GM12891 (cell line): ENCODE results near the gene ZNF850.

Source experiments
- POLR2A ChIP-seq: IDR thresholded peaks from 2 replicates; pipeline ENCODE4 v1.6.1; 2011; ENCODE audit warnings: low read depth, low read length, control low read depth
- POLR2AphosphoS5 ChIP-seq: IDR thresholded peaks from 2 replicates; pipeline ENCODE4 v1.6.1; 2011; ENCODE audit warnings: low read depth, low read length, control low read depth
- POU2F2 ChIP-seq: IDR thresholded peaks from 2 replicates; pipeline ENCODE4 v1.6.1; 2011; ENCODE audit warnings: low read depth, mild to moderate bottlenecking, control low read depth, low read length, moderate library complexity
- SPI1 ChIP-seq: IDR thresholded peaks from 2 replicates; pipeline ENCODE4 v1.6.1; 2011; ENCODE audit warnings: low read depth, low read length, control low read depth
- TAF1 ChIP-seq: IDR thresholded peaks from 2 replicates; pipeline ENCODE4 v1.6.1; 2011; ENCODE audit warnings: low read depth, low read length, control low read depth

DNA sequence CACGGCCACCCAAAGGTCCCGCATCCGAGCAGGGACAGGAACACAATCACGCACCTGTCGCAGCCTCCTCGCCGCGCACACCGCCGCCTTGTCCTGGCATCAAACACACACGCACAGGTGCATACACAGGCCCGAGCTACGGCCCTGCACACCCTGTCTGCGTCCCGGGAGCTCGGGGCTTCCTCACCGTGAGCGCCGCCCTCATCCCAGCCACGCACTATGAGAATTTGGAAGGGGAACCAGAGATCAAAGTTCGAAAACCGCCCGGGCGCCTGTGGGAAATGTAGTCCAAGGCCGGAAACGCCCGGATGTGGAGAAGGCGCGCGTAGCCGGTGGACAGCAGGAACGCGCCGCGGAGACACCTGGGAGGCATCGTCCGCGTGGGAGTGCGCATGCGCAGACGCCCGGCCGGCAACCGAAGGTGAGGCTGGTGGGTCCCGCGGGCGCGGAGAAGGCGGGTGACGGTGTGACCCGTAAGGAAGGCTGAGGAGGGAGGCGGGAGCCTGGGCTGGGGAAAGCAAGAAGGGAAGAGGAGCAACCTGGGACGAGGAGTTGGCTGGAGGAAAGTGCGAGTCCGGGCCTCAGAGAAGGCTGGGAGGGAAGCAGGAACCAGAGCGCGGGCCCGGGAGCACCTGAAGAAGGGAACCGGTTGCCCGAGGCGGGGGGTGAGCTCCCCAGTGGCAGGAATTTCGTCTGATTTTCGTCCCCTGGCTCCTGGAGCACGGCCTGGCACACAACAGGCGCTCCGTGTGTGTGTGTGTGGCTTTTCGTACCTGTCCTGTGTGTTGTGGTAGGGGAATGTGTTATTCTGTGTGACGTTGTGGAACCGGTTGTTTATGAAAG lies 85.2 kb downstream of the ZNF850 start, which contains the start of gene ZNF567:
- TF ChIP-seq POLR2A (peak; percentile 62), POLR2AphosphoS5 (peak; percentile 61), POU2F2 (no peak), TAF1 (no peak), SPI1 (0 out of 2 replicates have a peak, but pooled peaks have one; percentile 11)
